HCT116 (cell line): ENCODE data around the gene BRAP. TPM values are rescaled to one million over a fixed set of nuclear protein-coding genes. Genes with fewer than 3 reads are reported as not detected.

Experiments used
- ATAC-seq: fragments of 200-7000 bp; cut with Tn5 transposase; 2 replicates; pipeline ENCODE4 v1.9.1; 2020; ENCODE audit warnings: mild to moderate bottlenecking, moderate library complexity
- BruUV-seq: library from RNA; stranded (reverse); fragments of 400-500 nt; replicated peaks from 2 replicates; lab custom pipeline; 2021; lab: Mats Ljungman, UMichigan
- CTCF ChIA-PET: fragments of 300-600 bp; sonication (Branson Sonifier 250); formaldehyde crosslinking; loops from one replicate; lab custom pipeline; 2021; ENCODE audit warnings: antibody characterized with exemption; lab: Charles Lee
- POLR2A ChIA-PET: fragments of 300-600, 350-600 bp; sonication (Branson Sonifier 250); formaldehyde crosslinking; loops from one replicate; lab custom pipeline; 2021; ENCODE audit warnings: antibody characterized with exemption; lab: Charles Lee
- RAD21 ChIA-PET, 2 experiments: fragments of 300-600 bp; sonication (Branson Sonifier 250); formaldehyde crosslinking; loops; one replicate each; lab custom pipeline; 2023; ENCODE audit warnings: low total read pairs in 2 of 2; ENCODE audit not compliant: uncharacterized antibody in 2 of 2, unreplicated experiment in 2 of 2, low non-redundant PET in 1 of 2; lab: Charles Lee
- DNase-seq: peaks from one replicate; pipeline ENCODE4 v3.0.0-alpha.2; 2010; ENCODE audit warnings: low read depth, low spot score
- H2AFZ ChIP-seq: fragments of 200-600 bp; shearing (Covaris generic), sonication (generic); 2 replicates; pipeline ENCODE4 v1.6.1; 2017; ENCODE audit warnings: low read depth, mixed run types, mixed read lengths, antibody characterized with exemption, low read length; ENCODE audit not compliant: poor library complexity, severe bottlenecking
- H3K27ac ChIP-seq: 2 replicates; pipeline ENCODE4 v1.5.1; 2012; ENCODE audit warnings: low read depth, low read length
- H3K27me3 ChIP-seq: fragments of 200-600 bp; sonication (generic); 2 replicates; pipeline ENCODE4 v1.6.1; 2016; ENCODE audit warnings: mixed run types, low read length, mixed read lengths; ENCODE audit not compliant: insufficient read depth
- H3K36me3 ChIP-seq, 2 experiments: fragments of 200-500 bp in 1 of 2; fragments of 200-600 bp in 1 of 2; sonication (Bioruptor generic) in 1 of 2; sonication (generic) in 1 of 2; 2 replicates each; pipeline versions ENCODE4 v1.5.1 to v1.6.1; 2014 to 2016; ENCODE audit warnings: low read length in 2 of 2, inconsistent platforms in 1 of 2, mixed read lengths in 1 of 2, mixed run types in 1 of 2; ENCODE audit not compliant: insufficient read depth in 2 of 2, control insufficient read depth in 1 of 2
- H3K4me1 ChIP-seq, 2 experiments: fragments of 200-600 bp in 1 of 2; sonication (generic) in 1 of 2; 2 replicates each; pipeline versions ENCODE4 v1.5.1 to v1.6.1; 2012 to 2017; ENCODE audit warnings: low read length in 2 of 2, inconsistent platforms in 1 of 2, mild to moderate bottlenecking in 1 of 2, mixed read lengths in 1 of 2, mixed run types in 1 of 2, moderate library complexity in 1 of 2; ENCODE audit not compliant: insufficient read depth in 2 of 2, control insufficient read depth in 1 of 2
- H3K4me2 ChIP-seq: fragments of 200-600 bp; sonication (generic); 2 replicates; pipeline ENCODE4 v1.6.1; 2017; ENCODE audit warnings: mixed run types, low read length, mixed read lengths
- H3K4me3 ChIP-seq, 2 experiments: fragments of 200-600 bp in 1 of 2; sonication (generic) in 1 of 2; replicated peaks in 1 of 2; 2 replicates each; pipeline ENCODE4 v1.5.1; 2011 to 2016; ENCODE audit warnings: low read length in 2 of 2, control low read depth in 1 of 2, low read depth in 1 of 2, mild to moderate bottlenecking in 1 of 2, mixed read lengths in 1 of 2, mixed run types in 1 of 2
- H3K79me2 ChIP-seq: fragments of 200-600 bp; sonication (generic); 2 replicates; pipeline ENCODE4 v1.6.1; 2017; ENCODE audit warnings: mild to moderate bottlenecking, mixed run types, low read length, moderate library complexity, mixed read lengths; ENCODE audit not compliant: insufficient read depth
- H3K9ac ChIP-seq: fragments of 200-600 bp; sonication (generic); 2 replicates; pipeline ENCODE4 v1.6.1; 2016; ENCODE audit warnings: low read length, mixed read lengths
- H3K9me2 ChIP-seq: fragments of 200-600 bp; sonication (generic), shearing (Covaris generic); 2 replicates; pipeline ENCODE4 v1.6.1; 2017; ENCODE audit warnings: mixed run types, mild to moderate bottlenecking, moderate library complexity; ENCODE audit not compliant: insufficient read depth
- H3K9me3 ChIP-seq, 2 experiments: fragments of 200-500 bp in 1 of 2; fragments of 200-600 bp in 1 of 2; sonication (Bioruptor generic) in 1 of 2; sonication (generic) in 1 of 2; 2 replicates each; pipeline ENCODE4 v1.6.1; 2014 to 2017; ENCODE audit warnings: low read length in 2 of 2, mixed read lengths in 2 of 2, inconsistent platforms in 1 of 2, low read depth in 1 of 2, mild to moderate bottlenecking in 1 of 2, mixed run types in 1 of 2, moderate library complexity in 1 of 2; ENCODE audit not compliant: control insufficient read depth in 1 of 2, insufficient read depth in 1 of 2
- H4K20me1 ChIP-seq: fragments of 200-600 bp; sonication (generic), shearing (Covaris generic); 2 replicates; pipeline ENCODE4 v1.6.1; 2017; ENCODE audit warnings: mixed run types, mild to moderate bottlenecking, moderate library complexity; ENCODE audit not compliant: insufficient read depth
- CBX3 ChIP-seq: IDR thresholded peaks from 2 replicates; pipeline ENCODE4 v1.6.1; 2012; ENCODE audit warnings: low read depth
- ELF1 ChIP-seq: IDR thresholded peaks from 2 replicates; pipeline ENCODE4 v1.6.1; 2012; ENCODE audit warnings: low read depth, borderline replicate concordance
- EZH2 ChIP-seq: fragments of 200-600 bp; sonication (generic); IDR thresholded peaks from 2 replicates; pipeline ENCODE4 v1.6.1; 2017; ENCODE audit warnings: antibody characterized with exemption, mixed run types
- FOSL1 ChIP-seq: IDR thresholded peaks from 2 replicates; pipeline ENCODE4 v1.6.1; 2012; ENCODE audit warnings: low read depth
- JUND ChIP-seq: IDR thresholded peaks from 2 replicates; pipeline ENCODE4 v1.6.1; 2012
- POLR2A ChIP-seq: IDR thresholded peaks from 2 replicates; pipeline ENCODE4 v1.7.0; 2011; ENCODE audit warnings: borderline replicate concordance; ENCODE audit not compliant: insufficient read depth, insufficient read length; ENCODE audit errors: extremely low read depth
- POLR2AphosphoS5 ChIP-seq: IDR thresholded peaks from 2 replicates; pipeline ENCODE4 v1.6.1; 2011; ENCODE audit warnings: mild to moderate bottlenecking, low read depth, low read length, moderate library complexity
- RAD21 ChIP-seq: IDR thresholded peaks from 2 replicates; pipeline ENCODE4 v1.6.1; 2012; ENCODE audit warnings: low read depth, mild to moderate bottlenecking
- SIN3A ChIP-seq: IDR thresholded peaks from 2 replicates; pipeline ENCODE4 v1.6.1; 2012; ENCODE audit warnings: low read depth
- SP1 ChIP-seq: IDR thresholded peaks from 2 replicates; pipeline ENCODE4 v1.6.1; 2012; ENCODE audit warnings: low read depth
- SRF ChIP-seq: IDR thresholded peaks from 2 replicates; pipeline ENCODE4 v1.6.1; 2012; ENCODE audit warnings: low read depth
- TCF7L2 ChIP-seq: IDR thresholded peaks from 2 replicates; pipeline ENCODE4 v1.7.0; 2011; ENCODE audit warnings: borderline replicate concordance, inconsistent platforms; ENCODE audit not compliant: insufficient read depth, insufficient read length; ENCODE audit errors: extremely low read depth
- YY1 ChIP-seq: IDR thresholded peaks from 2 replicates; pipeline ENCODE4 v1.6.1; 2011; ENCODE audit warnings: low read length, low read depth, moderate library complexity, mild to moderate bottlenecking; ENCODE audit not compliant: insufficient replicate concordance; ENCODE audit errors: extremely low read depth
- ZFX ChIP-seq: fragments of 450-650 bp; IDR thresholded peaks from 2 replicates; pipeline ENCODE4 v1.6.1; 2017
- intact Hi-C: fragments of 100-400 bp; cut with micrococcal nuclease; formaldehyde crosslinking; loops from 2 replicates; pipeline ENCODE4 v1.10.0; 2022
- total RNA-seq: library from RNA; stranded (reverse); gene quantifications from one replicate; pipeline ENCODE4 v1.2.1, GENCODE V29; 2021; ENCODE audit not compliant: unreplicated experiment
- TF ChIP-seq, protein P1 (sequence below): IDR thresholded peaks from 2 replicates; pipeline ENCODE4 v1.6.1; 2012
- TF ChIP-seq, protein P2 (sequence below): IDR thresholded peaks from 2 replicates; pipeline ENCODE4 v1.6.1; 2011; ENCODE audit warnings: mild to moderate bottlenecking, low read length, moderate library complexity; ENCODE audit not compliant: insufficient replicate concordance; ENCODE audit errors: extremely low read depth

The BRAP gene
- total RNA-seq, 1 experiment from 2014 or later: 16.7 TPM

DNA sequence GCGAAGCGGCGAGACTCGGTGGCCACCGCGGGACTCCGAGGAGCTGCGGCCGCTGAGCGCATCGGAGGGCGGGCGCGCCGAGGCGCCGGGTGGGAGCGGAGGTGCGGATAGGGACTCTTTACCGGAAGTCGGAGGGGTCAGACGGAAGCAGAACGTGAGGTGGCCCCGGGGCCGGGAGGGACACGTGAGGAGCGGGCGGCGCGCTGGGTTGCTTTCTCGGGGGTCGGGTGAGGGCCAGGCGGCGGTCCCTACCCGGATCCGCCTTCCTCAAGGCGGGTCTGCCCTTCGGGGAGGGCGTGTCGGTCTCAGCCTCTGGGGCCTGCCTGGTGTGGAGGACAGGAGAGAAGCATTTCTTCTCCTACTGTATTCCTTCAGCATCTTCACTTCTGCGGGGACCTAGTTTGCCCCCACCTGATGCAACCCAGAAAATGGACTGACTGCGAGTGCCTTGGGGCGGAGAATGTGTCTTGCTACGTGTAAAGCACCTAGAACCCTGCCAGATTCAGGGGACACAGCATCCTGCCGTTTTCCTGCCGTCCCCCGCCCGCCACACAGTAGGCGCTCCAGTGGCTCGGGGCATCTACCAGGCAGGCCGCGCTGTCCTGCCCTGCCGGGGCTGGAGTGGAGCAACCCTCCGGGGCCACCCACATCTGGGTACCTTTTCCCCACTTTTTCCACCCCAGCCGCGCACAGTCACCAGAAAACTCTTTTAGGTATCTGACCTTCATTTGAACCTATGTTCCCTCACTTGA is 86.1 kb downstream of the BRAP start:
- no peaks in the 10 kb centered on the region for H3K9me2 ChIP-seq
- no peaks in the 10 kb centered on the region; a peak in 1 of 4 replicates for H3K36me3 ChIP-seq
- H3K27me3 ChIP-seq: no peaks in the 10 kb centered on the region
- peak overlapping the region; percentile 95 for H3K9ac ChIP-seq
- TSS peak; percentile 94 for BruUV-seq
- peak overlapping the region; percentile 96 for H3K27ac ChIP-seq
- H4K20me1 ChIP-seq: peaks cover 18% of the 10 kb centered on the region; the same call in 1 of the 2 replicates
- H3K9me3 ChIP-seq: no peaks in the 10 kb centered on the region
- ChIA-PET RAD21 (no interaction called here), POLR2A (no interaction called here), CTCF (no interaction called here)
- TF ChIP-seq, protein P1, sequence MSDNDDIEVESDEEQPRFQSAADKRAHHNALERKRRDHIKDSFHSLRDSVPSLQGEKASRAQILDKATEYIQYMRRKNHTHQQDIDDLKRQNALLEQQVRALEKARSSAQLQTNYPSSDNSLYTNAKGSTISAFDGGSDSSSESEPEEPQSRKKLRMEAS: peak; percentile 92
- TF ChIP-seq SIN3A (peak; percentile 42; the same call in 1 of the 2 replicates), EZH2 (no peak), ZFX (peak; percentile 26; the same call in 1 of the 2 replicates), SRF (no peak), YY1 (peak; percentile 26), ELF1 (no peak), JUND (no peak; the same call in 1 of the 2 replicates), CBX3 (0 out of 2 replicates have a peak, but pooled peaks have one; percentile 14), FOSL1 (no peak), SP1 (peak; percentile 26; the same call in 1 of the 2 replicates), POLR2A (peak; percentile 63), TCF7L2 (peak; percentile 26), POLR2AphosphoS5 (peak; percentile 95), RAD21 (no peak)
- TF ChIP-seq, protein P2, sequence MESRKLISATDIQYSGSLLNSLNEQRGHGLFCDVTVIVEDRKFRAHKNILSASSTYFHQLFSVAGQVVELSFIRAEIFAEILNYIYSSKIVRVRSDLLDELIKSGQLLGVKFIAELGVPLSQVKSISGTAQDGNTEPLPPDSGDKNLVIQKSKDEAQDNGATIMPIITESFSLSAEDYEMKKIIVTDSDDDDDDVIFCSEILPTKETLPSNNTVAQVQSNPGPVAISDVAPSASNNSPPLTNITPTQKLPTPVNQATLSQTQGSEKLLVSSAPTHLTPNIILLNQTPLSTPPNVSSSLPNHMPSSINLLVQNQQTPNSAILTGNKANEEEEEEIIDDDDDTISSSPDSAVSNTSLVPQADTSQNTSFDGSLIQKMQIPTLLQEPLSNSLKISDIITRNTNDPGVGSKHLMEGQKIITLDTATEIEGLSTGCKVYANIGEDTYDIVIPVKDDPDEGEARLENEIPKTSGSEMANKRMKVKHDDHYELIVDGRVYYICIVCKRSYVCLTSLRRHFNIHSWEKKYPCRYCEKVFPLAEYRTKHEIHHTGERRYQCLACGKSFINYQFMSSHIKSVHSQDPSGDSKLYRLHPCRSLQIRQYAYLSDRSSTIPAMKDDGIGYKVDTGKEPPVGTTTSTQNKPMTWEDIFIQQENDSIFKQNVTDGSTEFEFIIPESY: no peak
- H3K4me2 ChIP-seq: peak overlapping the region; percentile 94
- peaks cover 21 to 36% of the 10 kb centered on the region in 2 experiments for H3K4me1 ChIP-seq
- H2AFZ ChIP-seq: no peak overlapping the region
- H3K4me3 ChIP-seq: peak overlapping the region; percentile 70 to 97
- H3K79me2 ChIP-seq: peaks cover 38% of the 10 kb centered on the region
- intact Hi-C loops: no loop called here
- peak; percentile 83 for ATAC-seq
- peak; percentile 86 for DNase-seq
